Right renal pelvis (tissue), 4 donors: ENCODE results near the gene UBE2QL1. TPM values are rescaled to one million over a fixed set of nuclear protein-coding genes. Genes with fewer than 3 reads are reported as not detected.

Source experiments
- DNase-seq, 4 donors: peaks; one replicate each; pipeline ENCODE4 v3.0.0-alpha.2; 2013; ENCODE audit warnings: low read depth in 4 of 4, low spot score in 3 of 4, missing footprints in 1 of 4
- polyA plus RNA-seq, 4 donors: library from polyadenylated mRNA; unstranded; fragments of 120-200 nt; gene quantifications; one replicate each; pipeline ENCODE4 v1.2.1, GENCODE V29; 2013; ENCODE audit not compliant: insufficient read length in 4 of 4

UBE2QL1 gene
- polyA plus RNA-seq, 4 donors: 0.91 to 1.1 (median 1.0) TPM

DNA sequence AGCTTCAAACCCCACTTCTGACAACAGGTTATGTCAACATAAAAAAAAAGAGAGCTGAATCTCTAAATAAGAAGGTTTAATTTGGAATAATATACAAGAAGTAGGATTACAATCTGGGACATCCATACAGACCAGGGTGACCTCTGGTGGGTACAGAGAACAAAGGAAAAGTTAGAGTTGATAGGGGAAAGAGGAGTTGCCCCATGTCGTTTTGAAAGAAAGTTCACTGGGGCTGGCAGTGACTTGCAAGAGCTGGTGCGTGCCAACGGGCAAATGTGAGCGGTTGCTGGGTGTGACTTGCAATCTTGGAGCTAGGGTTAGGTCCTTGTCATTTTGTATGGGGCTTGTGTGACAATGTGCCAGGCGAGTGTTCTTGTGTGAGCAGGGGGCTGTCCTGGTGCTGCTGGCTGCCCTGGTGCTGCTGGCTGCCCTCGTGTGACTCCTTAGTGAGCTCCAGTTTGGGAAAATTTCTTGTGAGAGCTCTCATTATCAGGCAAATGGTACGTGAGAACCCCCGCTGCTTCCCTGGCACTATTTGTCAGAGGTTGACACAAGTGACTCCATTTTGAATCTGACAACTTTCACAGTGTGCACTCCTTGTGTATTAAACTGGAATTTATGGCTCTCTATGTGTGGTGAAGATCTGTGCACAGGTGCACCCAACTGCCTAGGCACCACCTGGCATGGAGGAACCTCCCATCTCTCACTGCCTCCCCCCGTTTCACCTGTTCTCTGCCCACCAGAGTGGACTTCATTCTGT lies 69.8 kb downstream of the UBE2QL1 start:
- no peak for DNase-seq

DNA sequence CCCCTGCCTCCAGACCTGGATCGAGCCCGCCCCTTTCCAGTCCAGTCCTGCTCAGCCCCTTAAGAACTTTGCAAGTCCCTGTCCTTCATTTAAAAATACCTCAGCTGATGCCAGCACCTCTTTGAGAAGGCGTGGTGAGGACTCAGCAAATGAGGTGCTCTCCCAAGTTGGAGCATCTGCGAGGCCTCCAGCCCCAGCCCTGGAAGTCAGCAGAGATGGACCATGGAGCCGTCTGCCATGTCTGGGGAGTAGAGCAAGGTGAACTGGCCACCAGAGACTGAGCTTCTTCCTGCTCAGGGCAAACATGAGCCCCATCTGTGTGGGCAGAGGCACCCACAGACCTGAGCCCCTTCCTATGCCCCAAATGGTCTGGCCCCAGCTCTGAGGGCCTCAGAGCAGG lies 71.5 kb downstream of the UBE2QL1 start:
- DNase-seq: no peak

DNA sequence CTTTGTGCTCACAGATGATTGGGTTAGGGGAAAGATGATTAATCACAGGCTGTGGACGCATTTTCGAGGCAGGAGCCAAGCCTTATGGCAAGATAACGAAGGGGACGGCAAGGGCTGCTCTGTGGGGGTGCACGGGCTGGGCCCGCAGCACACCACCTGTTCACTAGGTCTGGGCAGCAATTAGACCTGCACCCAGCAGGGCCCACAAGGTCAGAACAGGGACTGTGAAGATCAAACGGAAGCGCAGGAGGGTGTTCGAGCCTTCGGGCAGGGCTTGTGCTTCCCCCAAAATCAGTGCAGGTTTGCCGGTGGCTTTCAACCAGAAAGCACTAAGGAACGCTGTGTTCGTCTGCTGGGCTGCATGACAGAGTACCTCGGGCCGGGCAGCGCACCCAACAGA lies 73.7 kb downstream of the UBE2QL1 start:
- DNase-seq: no peak

DNA sequence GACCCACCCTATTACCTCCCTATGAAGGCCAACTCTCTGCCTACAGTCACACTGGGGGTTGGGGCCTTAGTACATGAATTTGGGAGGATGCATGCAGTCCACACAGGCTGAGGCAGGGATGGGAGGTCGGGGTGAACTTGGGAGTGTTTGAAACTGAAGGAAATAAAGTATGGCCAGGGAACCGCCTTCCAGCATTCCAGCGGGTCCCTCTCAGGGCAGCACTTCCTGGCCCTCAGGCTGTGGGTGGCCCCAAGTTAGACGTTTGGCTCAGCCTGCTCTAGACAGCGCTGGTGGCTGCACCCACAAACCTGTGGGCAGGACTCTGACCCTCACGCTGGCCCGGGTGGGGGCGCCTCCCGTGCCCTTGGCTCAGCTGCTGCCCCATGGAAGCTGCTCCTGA lies 74.3 kb downstream of the UBE2QL1 start:
- DNase-seq: no peak

DNA sequence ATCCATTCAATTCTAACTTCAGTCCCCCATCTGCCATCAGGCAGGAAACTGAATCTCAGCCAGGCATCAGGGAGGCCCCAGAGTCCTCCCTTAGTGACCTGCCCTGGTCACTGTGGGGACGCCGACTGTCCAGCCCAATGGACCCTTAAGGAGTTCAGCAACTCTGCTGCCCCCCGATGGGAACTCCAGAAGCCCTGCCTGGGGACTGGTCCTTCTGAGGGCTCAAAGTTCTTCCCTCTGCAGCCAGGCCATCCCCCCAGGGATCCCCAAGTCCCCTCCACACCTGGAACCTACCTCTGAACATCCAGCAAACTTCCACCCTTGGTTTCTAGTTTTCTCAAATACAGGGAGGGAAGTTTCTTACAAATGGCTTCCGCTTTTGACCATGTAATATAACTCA lies 76.8 kb downstream of the UBE2QL1 start:
- no peak for DNase-seq

DNA sequence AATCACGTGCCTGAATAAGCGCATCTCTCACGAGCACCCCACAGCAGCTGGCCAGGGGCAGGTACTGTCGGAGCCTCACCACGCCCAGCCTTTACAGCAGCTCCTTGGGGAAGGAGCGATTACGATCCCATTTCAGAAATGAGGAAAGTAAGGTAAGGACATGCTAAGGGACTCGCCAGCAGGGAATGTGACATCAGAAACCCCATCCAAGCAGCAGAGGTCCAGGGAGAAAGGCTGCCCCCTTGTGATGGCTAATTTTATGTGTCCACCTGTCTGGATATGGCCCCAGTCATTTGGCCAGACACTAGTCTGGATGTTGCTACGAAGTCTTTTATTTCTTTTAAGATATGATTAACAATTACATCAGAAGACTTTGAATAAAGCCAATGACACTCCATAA lies 77.3 kb downstream of the UBE2QL1 start:
- DNase-seq: peak in 2 of 4 donors; percentile 9 to 16

GRCh38 chr5:6527749-6528455 lies 79.2 kb downstream of the UBE2QL1 start:
- no peak for DNase-seq

DNA sequence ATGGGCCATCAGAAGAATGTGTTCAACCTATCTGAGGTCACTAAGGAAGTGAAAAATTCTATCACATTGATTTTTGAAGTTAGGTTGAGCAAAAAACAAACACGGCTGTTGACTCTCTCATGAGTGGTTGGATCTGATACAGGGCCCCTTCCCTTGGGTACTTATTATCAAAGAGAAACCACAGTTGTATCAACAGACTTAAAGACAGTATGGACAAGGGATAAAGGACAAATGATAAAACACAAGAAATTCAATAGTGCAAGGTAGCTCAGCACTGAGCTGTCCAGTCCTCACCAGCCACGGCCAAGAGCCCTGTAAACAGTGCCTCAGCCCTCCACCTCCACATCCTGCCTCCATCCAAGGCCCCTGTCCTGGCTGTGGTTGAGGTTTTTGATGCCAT lies 86.9 kb downstream of the UBE2QL1 start:
- DNase-seq: no peak

GRCh38 chr5:6539060-6539459 lies 90.4 kb downstream of the UBE2QL1 start:
- no peak for DNase-seq

DNA sequence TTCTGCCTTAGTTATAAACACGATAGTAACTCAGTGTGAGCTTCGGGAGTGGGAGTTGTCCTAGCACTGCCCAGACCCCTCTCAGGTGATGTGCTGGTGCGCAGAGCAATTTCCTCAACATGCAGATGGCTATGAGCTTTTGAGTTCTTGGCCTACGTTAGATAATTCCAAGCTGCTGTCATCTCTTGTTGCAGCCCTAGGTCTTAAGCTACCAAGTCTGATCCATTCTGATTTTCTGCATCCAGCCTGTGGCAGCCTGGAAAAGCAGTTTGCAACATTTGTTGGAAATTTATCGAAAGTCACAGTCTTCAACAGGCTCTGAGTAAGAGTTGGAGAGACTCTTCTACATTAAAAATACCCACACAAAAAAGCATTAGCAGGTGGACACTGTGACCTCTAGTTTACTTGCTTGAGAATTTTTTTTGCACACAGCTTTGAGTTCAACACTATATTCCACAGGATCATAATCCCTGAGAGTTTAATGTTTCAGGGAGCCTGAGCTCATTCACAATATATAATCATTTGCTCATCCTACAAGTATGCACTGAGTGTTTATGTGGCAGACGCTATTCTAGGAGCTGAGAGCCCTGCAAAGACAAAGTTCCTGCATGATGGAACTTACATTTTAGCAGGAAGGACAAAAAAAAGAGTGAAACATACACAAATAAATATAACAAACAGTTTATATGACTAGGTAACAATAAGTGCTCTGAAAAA lies 91.6 kb downstream of the UBE2QL1 start:
- DNase-seq: no peak

DNA sequence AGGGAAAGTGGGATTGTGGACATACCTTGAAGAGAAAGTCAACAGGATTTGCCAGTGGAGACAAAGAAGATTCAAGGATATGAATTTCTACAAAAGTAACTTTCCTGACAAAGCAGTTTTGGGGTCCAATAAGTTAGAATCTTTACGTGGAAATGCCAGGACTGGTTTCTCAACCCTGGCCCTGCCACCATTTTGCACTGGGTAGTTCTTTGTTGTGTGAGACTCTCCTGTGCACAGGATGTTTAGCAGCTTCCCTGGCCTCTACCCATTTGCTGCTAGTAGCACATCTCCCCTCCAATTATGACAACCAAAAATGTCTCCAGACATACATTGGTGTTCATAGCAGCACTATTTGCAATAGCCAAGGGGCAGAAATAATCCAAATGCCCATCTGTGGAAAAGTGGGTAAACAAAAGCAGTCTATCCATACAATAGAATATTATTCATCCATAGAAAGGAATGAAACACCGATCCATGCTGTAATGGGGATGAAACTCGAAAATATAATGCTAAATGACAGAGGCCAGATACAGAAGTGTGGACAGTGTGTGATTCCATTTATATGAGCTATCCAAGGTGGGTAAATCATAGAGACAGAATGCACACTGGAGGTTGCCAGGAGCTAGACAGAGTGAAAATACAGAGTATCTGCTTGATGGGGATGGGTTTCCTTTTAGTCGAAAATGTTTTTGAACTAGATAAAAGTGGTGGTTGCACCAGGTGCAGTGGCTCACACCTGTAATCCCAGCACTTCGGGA lies 92.8 kb downstream of the UBE2QL1 start:
- DNase-seq: no peak

DNA sequence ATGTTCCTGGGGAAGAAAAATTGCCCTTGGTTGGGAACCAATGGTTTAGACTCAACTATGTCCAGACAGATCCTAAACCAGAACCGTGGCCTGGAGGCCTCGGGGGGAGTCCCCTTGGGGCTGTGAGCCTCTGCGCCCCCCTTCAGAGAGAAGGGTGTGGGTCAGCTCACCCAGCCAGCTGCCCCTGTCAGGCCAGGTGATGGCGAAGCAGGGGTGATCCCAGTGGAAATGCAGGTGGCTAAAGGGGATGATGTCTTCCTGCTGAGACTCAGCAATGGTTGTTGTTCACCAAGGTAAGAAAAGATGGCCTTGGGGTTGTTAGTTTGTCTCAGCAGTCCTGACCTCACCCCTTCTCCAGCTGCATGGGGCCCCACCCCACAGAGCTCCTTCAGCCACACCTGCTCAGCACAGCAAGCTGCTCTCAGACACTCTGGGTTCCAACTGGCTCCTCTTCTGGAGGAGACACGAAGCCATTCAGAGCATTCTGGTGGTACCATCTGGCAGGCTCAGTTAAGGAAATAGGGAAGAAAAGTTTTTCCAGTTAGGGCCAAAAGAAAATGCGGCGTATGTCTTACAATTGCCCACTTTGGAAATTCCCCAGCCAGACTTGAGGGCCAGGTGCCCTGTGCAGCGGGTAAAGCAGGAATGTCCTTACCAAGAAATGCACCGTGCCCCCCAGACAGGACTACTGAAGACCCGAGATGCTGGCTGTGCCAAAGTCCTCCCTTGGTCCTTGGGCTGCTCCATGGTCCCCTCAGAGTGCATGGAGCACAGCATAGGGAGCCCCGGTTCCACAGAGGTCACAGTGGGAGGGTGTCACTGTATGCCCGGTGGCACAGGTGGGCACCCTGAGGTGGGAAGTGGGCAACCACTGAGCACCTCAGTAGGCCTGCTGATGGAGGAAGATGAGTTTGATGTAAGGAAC lies 94.0 kb downstream of the UBE2QL1 start:
- no peak for DNase-seq

GRCh38 chr5:6543346-6543730 lies 94.7 kb downstream of the UBE2QL1 start:
- no peak for DNase-seq

DNA sequence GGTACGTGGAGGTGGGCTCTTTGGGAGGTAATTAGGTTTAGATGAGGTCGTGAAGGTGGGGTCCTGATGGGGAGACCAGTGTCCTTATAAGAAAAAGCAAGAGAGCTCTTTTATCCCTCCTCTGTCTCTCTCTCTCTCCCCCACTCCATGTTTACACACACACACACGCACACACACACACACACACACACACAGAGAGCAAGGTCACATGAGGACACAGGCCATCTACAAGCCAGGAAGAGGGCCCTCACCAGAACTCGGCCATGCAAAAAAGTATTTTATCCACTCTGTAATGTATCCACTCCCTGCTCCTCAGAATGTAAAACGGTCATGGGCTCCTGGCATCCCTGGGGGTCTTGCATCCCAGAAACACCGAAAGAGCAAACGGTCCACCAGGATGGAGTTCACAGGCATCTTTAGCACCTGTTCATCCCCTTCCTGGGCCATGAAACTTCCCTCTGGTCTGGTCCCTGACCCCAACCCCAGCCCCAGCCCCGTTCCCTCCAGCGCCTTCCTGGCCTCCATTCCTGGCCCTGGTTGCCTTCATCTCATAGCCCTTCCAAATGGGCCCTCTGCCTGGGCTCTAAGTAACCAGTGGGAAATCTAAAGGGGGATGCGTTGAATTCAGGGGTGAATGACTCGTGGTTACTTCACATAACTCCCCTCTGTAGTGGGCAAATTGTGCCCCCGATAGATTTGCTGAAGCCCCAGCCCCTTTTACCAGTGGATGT lies 95.3 kb downstream of the UBE2QL1 start:
- no peak for DNase-seq

Other genes with a start within 250 kb of the UBE2QL1 start
- 10 to 100 TPM; 43.8 to 48.4 (median 45.0) TPM for gene MED10, start 70.3 kb upstream of the UBE2QL1 start, polyA plus RNA-seq
- gene NSUN2, start 184.2 kb downstream of the UBE2QL1 start, polyA plus RNA-seq: 10 to 100 TPM; 47.8 to 55.2 (median 52.3) TPM
- 10 to 100 TPM; 11.2 to 13.1 (median 12.8) TPM for gene SRD5A1, start 184.6 kb downstream of the UBE2QL1 start, polyA plus RNA-seq